GM18505 (cell line): ENCODE measurements around the gene LYPD5.
"Not testable (repeated sequence)": the region's sequence is repeated elsewhere in the genome, so short reads cannot be mapped to it uniquely, and the experiment has no call there.

Experiments
- ATAC-seq: cut with Tn5 transposase; IDR thresholded peaks from one replicate; pipeline ENCODE4 v1.9.1; 2021; ENCODE audit not compliant: unreplicated experiment
- POLR2A ChIP-seq: IDR thresholded peaks from 4 replicates; pipeline ENCODE4 v1.6.1; 2011; ENCODE audit warnings: borderline replicate concordance; ENCODE audit not compliant: insufficient read depth, insufficient read length; ENCODE audit errors: extremely low read depth

Gene LYPD5, protein sequence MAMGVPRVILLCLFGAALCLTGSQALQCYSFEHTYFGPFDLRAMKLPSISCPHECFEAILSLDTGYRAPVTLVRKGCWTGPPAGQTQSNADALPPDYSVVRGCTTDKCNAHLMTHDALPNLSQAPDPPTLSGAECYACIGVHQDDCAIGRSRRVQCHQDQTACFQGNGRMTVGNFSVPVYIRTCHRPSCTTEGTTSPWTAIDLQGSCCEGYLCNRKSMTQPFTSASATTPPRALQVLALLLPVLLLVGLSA

DNA sequence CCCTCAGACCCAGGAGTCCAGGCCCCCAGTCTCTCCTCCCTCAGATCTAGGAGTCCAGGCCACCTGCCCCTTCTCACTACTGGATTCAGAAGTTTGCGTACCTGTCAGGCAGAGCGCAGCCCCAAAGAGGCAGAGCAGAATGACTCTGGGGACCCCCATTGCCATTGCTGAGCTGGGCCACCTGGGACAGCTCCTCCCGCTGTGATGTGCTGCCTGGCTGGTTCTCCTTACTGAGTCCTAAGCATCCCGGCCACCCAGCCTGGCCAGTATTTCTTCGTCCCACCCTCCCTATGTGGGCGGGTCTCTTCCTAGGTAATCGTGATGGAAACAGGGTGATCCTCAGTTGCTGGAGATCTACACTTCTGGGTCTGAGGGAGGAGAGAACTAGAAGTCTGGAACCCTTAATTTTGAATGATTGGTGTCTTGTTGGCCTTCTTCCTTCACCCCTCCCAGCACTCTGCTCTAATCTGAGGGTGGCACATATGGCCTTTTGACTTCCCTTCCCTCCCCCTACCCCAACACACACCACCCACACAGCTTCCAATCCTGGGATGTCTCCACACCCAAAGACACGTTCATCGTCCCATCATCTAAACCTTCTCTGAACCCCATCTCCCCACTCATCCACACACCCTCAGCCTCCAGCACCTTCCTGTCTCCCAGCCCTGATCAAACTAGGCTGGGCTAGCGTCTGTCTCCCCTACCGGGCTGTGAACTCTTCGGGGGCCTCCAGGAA is at the start of gene LYPD5:
Gene LYPD5 (minus strand): TSS at position 232 of the 736 bp plus-strand sequence. CDS start 67 bp downstream, at position 165.
- no peak for ATAC-seq
- no peak for TF ChIP-seq POLR2A

DNA sequence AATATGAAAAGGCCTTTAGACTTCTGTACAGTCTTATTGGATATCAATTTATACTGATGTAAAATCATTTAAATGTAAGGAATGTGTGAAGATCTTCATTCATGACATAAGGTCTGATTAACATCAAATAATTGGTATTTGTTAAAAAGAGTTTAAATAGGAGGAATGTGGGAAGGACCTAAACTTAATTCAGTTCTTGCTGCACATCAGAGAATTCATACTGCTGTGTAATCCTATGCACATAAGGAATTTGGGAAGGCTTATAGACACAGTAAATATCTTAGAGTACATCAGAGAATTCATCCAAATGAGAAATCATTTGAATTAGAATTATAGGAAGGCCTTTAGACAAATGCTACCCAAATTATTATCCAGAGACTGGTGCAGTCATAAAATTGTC is 46.6 kb upstream of the LYPD5 start:
- TF ChIP-seq POLR2A, result no peak
- no peak for ATAC-seq

DNA sequence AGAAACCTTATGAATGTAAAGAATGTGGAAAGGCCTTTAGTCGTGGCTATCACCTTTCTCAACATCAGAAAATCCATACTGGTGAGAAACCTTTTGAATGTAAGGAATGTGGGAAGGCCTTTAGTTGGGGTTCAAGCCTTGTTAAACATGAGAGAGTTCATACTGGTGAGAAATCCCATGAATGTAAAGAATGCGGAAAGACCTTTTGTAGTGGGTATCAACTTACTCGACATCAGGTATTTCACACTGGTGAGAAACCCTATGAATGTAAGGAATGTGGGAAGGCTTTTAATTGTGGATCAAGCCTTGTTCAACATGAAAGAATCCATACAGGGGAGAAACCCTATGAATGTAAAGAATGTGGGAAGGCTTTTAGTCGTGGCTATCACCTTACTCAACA is 45.6 kb upstream of the LYPD5 start:
- TF ChIP-seq POLR2A, result no peak

DNA sequence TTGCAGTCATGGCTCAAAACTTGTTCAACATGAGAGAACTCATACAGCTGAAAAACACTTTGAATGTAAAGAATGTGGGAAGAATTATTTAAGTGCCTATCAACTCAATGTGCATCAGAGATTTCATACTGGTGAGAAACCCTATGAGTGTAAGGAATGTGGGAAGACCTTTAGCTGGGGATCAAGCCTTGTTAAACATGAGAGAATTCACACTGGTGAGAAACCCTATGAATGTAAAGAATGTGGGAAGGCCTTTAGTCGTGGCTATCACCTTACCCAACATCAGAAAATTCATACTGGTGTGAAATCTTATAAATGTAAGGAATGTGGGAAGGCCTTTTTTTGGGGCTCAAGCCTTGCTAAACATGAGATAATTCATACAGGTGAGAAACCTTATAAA is 45.0 kb upstream of the LYPD5 start:
- no peak for ATAC-seq
- no peak for TF ChIP-seq POLR2A

More for the DNA sequence above, 45.6 kb upstream of the LYPD5 start:
- no peak for ATAC-seq

DNA sequence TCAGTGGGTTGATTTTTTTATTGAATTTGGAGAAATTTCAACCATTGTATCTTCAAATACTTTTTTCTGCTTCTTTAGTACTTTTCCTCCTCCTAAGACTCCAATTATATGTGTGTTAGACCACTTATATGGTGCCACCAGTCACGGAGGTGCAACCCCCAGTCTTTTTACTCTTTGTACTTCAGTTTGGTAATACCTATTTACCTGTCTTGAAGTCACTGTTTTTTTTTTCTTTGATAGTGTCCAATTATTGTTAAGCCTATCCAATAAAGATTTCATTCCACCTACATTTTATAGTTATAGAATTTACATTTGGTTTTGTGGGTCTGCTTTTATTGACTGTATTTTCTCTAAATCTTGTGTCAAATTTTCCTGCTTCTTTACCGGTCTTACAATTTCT is 39.8 kb upstream of the LYPD5 start:
- ATAC-seq, result no peak
- TF ChIP-seq POLR2A, result no peak

DNA sequence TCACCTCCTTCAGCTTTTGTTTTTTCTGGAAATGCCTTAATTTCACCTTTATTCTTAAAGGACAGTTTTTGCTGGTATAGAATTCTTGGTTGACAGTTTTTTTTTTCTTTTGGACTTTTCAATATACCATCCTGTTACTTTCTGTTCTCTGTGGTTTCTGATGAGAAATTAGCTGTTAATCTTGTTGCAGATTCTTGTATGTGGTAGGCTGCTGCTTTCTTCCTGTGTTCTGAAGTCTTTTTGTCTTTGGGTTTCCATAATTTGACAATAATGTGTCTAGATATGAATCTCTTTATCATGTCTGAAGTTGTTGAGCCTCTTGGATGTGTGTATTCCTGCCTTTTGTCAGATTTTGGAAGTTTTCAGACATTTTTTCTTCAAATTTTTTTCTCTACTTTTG is 36.9 kb upstream of the LYPD5 start:
- TF ChIP-seq POLR2A, result no peak
- ATAC-seq, result no peak

DNA sequence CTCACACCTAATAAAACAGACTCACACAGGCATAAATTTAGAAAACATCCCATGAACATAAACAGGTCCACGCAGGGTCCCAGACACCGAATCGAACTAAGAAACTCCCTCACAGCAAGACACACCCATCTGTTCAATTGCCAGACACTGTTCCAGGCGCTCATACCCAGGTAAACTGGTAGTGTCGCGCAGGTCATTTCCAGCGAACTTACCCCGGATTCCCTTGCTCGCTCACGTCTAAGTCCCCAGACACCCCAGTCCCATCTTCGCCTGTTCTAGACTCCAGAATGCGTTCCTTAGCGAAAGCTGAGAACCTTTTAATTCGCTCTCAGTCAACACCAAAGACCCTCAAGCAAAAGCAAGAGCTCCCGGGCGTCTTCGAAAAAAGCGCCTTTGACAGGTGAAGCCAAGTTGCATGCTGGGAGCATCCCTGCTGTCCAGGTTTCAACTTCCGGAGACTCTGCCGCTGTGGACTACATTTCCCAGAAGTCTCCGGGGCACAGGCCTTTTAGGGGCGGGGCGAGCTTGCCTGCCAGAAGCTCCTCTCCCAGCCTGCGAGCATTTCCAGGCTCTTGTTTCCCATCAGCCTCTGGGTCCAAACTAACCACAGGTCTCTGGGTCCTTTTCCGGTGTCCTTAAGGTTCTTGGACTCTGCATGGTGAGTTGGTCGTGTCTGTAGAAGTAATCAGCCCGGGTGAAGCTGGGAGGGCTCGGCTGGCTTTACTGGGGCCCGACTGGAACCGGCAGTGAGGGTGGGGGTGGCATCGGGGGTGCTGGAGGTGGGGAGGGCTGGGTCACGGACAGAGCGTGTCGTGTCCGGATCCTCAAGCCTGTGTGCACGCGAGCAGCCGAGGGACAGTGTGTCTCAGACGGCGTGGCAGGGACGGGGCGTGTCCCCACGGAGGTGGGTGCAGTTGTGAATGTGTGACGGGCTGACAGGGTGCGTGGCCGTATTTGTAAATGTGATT is 24.8 kb upstream of the LYPD5 start, which contains the start of gene ZNF283:
Gene ZNF283 (plus strand): TSS at position 535 of the 968 bp plus-strand sequence. CDS start 6,184 bp downstream, outside the sequence.
- peak; percentile 28 for TF ChIP-seq POLR2A
- ATAC-seq, result peak; percentile 73

DNA sequence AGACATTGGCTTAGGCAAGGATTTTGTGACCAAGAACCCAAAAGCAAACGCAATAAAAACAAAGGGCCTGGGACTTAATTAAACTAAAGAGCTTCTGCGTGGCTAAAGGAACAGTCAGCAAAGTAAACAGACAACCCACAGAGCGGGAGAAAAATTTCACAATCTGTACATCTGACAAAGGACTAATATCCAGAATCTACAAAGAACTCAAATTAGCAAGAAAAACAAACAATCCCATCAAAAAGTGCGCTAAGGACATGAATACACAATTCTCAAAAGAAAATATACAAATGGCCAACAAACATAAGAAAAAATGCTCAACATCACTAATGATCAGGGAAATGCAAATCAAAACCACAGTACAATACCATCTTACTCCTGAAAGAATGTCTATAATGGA is 22.3 kb upstream of the LYPD5 start:
- ATAC-seq, result not testable (repeated sequence)

DNA sequence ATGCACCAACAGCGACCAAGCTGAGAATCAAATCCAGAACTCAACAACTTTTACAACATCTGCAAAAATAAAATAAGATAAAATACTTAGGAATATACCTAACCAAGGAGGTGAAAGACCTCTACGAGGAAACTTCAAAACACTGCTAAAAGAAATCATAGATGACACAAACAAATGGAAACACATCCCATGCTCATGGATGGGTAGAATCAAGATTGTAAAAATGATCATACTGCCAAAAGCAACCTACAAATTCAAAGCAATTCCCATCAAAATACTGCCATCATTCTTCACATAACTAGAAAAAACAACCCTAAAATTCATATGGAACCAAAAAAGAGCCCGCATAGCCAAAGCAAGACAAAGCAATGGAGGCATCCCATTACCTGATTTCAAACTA is 21.6 kb upstream of the LYPD5 start:
- ATAC-seq, result not testable (repeated sequence)

DNA sequence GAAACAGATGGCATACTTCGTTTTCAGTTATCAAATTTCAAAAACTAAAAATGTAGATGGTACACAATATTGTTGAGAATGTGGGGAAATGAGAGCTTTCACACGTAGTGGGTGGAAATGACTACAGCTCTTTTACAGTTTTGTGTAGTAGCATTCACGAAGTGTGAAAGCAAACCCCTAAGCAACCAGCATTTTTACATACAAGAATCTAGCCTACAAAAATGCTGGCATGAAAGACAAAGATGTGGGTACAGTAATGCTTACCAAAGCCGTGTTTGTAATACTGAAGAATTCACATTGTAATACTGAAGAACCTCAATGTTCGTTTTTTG is 18.6 kb upstream of the LYPD5 start:
- TF ChIP-seq POLR2A, result no peak
- no peak for ATAC-seq

DNA sequence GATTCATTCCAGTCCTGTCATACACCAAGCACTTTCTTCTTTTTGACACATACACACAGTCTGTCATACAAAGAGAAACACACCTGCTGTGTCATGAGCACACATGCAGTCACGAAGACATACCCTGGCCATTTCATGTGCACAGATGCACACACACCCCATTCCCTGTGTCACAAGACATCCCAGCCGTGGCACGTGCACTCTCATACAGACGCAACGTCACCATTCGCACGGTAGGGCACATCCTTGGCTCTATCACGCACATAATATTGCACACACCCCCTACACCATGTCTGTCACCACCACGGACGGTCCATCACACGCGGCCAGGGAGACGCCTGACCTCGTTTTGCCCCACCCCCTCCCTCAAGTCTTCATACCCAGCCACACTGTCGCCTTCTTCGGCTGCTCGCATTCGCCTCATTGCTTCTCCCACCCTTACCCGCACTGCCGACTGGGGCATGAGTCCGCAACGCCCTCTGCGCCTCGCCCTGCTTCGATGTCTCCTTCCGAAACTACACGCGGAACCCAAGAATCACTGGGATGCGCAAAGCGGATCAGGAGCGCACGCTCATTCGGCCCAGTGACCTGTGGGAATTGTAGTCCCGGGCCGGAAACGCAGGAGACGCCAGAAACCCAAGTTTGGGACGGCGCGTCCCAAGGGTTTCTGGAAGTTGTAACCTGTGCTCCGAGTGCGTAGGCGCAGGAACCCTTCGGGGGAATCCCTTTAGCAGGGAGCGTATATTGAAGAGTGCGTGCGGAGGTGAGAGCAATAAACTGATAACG is 18.0 kb upstream of the LYPD5 start:
- no peak for TF ChIP-seq POLR2A
- ATAC-seq, result no peak

DNA sequence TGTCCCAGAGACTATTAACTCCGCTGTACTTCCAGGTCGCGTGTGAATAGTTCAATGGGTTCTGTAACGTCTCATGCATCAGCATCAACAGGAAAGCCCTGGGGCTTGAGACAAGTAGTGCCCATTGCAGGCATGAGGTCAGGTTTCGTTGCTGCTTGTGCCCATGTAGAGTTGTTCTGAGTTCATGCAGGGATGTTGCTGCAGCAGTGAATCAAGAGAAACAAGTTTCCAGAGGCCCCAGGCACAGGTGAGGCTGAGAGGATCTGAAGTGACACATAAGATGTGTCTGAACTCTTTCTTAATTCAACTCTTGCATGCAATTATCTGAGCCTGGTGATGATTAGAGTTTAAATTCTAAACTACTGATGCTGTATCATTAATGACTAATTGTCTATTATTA is 16.3 kb upstream of the LYPD5 start:
- no peak for TF ChIP-seq POLR2A
- no peak for ATAC-seq

DNA sequence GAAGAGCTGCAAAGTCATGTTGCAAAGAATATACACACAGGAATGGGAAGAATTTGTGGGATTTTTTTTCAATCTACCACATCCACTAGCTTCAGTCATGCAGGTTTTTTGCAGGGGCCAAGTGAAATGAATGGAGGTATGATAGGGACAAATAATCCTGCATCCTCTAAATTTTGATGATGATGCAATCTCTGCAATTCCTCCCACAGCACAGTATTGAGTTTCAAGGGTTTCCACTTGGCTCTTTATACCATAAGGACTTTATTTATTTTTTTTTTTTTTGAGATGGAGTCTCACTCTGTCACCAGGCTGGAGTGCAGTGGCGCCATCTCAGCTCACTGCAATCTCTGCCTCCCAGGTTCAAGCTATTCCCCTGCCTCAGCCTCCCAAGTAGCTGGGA is 15.2 kb upstream of the LYPD5 start:
- not testable (repeated sequence) for ATAC-seq
